Aorta (tissue), 5 donors: ENCODE results near the gene IL3. TPM values are rescaled to one million over a fixed set of nuclear protein-coding genes. Genes with fewer than 3 reads are reported as not detected.

Source experiments
- ATAC-seq: fragments of 200-7000 bp; cut with Tn5 transposase; one replicate; pipeline ENCODE4 v1.9.1; 2022; ENCODE audit warnings: moderate library complexity; ENCODE audit not compliant: low FRiP score
- DNase-seq, 2 donors: peaks; one replicate each; pipeline ENCODE4 v3.0.0-alpha.2; 2020
- H3K27ac ChIP-seq, 2 donors: one replicate each; pipeline ENCODE4 v1.5.1; 2013; ENCODE audit warnings: low read length in 2 of 2, mild to moderate bottlenecking in 2 of 2, moderate library complexity in 2 of 2, control low read depth in 1 of 2, inconsistent platforms in 1 of 2, low read depth in 1 of 2
- H3K27me3 ChIP-seq, 2 donors: one replicate each; pipeline ENCODE4 v1.6.1; 2013; ENCODE audit warnings: control low read depth in 1 of 2, low read length in 1 of 2, mild to moderate bottlenecking in 1 of 2, moderate library complexity in 1 of 2; ENCODE audit not compliant: insufficient read depth in 2 of 2, control insufficient read depth in 1 of 2
- H3K36me3 ChIP-seq, 2 donors: one replicate each; pipeline ENCODE4 v1.6.1; 2013; ENCODE audit warnings: control low read depth in 1 of 2, low read length in 1 of 2, mild to moderate bottlenecking in 1 of 2; ENCODE audit not compliant: insufficient read depth in 2 of 2, control insufficient read depth in 1 of 2
- H3K4me1 ChIP-seq, 2 donors: one replicate each; pipeline ENCODE4 v1.6.1; 2013; ENCODE audit warnings: low read length in 2 of 2, control low read depth in 1 of 2, mild to moderate bottlenecking in 1 of 2, moderate library complexity in 1 of 2; ENCODE audit not compliant: insufficient read depth in 2 of 2, control insufficient read depth in 1 of 2
- H3K4me3 ChIP-seq, 2 donors: one replicate each; pipeline ENCODE4 v1.5.1; 2013; ENCODE audit warnings: low read length in 2 of 2, control low read depth in 1 of 2, mild to moderate bottlenecking in 1 of 2
- H3K9me3 ChIP-seq: one replicate; pipeline ENCODE4 v1.6.1; 2013; ENCODE audit warnings: mild to moderate bottlenecking, low read length; ENCODE audit not compliant: control insufficient read depth
- WGBS, 2 donors: extraction: QIAGEN DNeasy Blood & Tissue Kit; methylation state at CpG; one replicate each; pipeline ENCODE4 v1.1.7; 2013; 5-methylcytosine and 5-hydroxymethylcytosine counted together
- intact Hi-C, 2 donors: fragments of 100-400 bp; cut with DNase I; formaldehyde crosslinking; loops; one replicate each; pipeline versions ENCODE4 v1.14.2 to v1.15.0; 2022
- polyA plus RNA-seq, 2 donors: library from polyadenylated mRNA; stranded (reverse); fragments of 200-250 nt; gene quantifications; one replicate each; pipeline ENCODE4 v1.2.3, GENCODE V29; 2013
- total RNA-seq, 2 donors: library from RNA; stranded (reverse); fragmentation: NEBNext Ultra II Directional; extraction: Animal tissue kit (Norgen Biotek cat#: 25700); gene quantifications; one replicate each; pipeline ENCODE4 v1.2.1, GENCODE V29; 2021
- donor health status: healthy with polysubstance abuse.
- donor health status: Bipolar disorder and iron deficiency.
- donor health status: DM: no; HTN: no; CAD: no.
- donor health status: DM: no; HTN: no; CAD: no.
- donor health status: DM: yes; HTN: yes; CAD: no.

IL3 gene
- total and polyA plus RNA-seq, 4 donors, result not detected

DNA sequence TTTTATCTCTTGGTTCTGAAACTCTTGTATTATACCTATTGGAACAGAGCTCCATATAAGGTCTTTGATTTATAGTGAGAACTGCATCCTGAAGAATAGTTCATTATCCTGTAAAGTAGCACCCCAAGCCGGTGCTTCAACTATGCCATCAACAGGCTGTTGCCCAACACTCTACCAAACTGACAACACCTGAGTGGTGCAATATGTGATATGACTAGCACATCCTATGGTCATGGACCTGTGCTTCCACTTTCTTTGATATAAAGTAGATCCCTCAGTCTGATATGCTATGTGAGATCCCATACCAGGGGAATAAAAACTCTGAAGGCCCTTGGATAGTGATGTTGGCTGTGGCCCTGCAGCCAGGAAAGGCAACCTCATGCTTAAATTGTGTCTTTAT is 28.9 kb downstream of the IL3 start:
- Histone ChIP-seq H3K27ac (no peak overlapping the region), H3K9me3 (no peaks in the 10 kb centered on the region), H3K36me3 (no peaks in the 10 kb centered on the region), H3K4me3 (no peak overlapping the region), H3K4me1 (peaks cover 3% of the 10 kb centered on the region in 2 donors), H3K27me3 (no peaks in the 10 kb centered on the region)
- 97 to 100% methylated on average over 1 of the region's 1 CpG for WGBS, 2 donors
- intact Hi-C loops, result no loop called here
- DNase-seq, result no peak
- ATAC-seq, result no peak

DNA sequence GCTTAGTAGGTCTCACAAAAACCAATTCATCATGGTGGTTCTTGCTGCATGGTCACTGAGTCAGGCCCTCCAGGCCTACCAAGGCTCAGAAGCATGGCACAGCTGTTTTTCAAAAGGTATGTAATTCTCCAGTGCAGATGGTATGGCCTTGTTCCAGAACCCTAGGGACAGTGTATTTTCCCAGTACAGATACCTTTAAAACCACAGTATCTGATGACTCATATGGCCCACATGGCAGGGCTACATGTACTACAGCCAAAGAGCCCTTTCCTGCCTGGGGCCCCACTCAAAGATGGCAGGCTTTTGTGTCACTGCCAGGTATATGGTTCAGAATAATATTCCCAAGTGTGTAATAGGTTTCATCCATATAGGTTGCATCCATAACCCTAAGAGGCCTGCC is 29.7 kb downstream of the IL3 start:
- Histone ChIP-seq H3K4me3 (no peak overlapping the region), H3K36me3 (no peaks in the 10 kb centered on the region), H3K4me1 (peaks cover 3% of the 10 kb centered on the region in 2 donors), H3K9me3 (no peaks in the 10 kb centered on the region), H3K27me3 (no peaks in the 10 kb centered on the region), H3K27ac (no peak overlapping the region)
- DNase-seq, result no peak
- no peak for ATAC-seq
- intact Hi-C loops, result no loop called here

DNA sequence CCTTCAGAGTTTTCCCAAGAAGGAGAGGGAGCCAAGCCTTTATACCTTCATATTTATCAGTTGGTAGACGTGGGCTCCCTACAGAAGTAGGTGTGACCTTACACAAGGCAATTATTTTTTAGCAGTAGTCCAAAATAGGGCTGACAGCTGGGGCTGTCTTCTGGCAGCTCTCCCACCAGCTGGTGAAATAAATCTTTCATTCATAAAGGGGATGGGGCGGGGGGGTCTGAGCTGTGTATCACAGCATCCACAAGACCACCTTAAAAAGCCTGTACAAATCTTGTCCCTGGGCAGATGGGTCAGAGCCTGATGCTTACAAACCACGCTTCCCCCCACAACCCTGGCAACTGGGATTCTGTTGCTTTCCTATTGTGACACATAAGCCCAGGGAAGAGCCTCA is 32.8 kb downstream of the IL3 start:
- Histone ChIP-seq H3K4me1 (no peaks in the 10 kb centered on the region), H3K36me3 (no peaks in the 10 kb centered on the region), H3K4me3 (no peak overlapping the region), H3K27ac (no peak overlapping the region), H3K9me3 (no peaks in the 10 kb centered on the region), H3K27me3 (no peaks in the 10 kb centered on the region)
- ATAC-seq (no peak), DNase-seq (no peak)
- 63 to 71% methylated on average over 3 of the region's 3 CpGs for WGBS, 2 donors
- intact Hi-C loops, result no loop called here

DNA sequence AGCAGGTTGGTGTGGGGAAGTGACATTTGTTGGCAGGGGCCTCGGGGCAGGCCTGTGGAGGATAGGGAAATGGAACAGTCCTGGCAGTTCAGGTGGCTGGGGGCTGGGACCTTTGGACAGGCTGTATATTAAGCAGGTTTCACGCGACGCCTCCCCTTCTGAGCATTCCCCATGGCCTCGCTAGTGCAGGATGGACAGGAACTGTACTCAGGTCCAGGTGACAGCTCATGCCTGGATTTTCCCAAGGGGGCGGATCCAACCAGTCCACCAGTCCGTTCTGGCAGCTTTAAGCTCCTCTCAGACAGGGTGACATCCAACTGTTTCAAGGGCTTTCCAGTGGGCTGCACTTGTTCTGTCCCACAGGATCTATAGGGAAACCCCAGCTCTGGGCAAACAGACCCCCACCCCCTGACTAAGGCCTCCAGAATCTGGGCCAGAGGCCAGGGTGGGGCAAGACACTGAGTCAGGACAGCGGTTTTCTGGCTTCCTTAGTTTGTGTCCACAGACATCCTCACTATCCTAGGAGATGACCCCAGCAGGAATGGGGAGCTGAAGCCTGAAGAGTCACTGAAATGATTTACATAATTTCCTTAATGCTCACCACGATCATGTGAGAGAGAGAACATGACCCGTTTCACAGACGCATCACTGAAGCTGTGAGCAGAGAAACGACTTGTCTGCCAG is 34.1 kb downstream of the IL3 start:
- no peaks in the 10 kb centered on the region for H3K4me1 ChIP-seq
- 90 to 93% methylated on average over 12 of the region's 12 CpGs for WGBS, 2 donors
- H3K9me3 ChIP-seq, result no peaks in the 10 kb centered on the region
- ATAC-seq (peak; percentile 44), DNase-seq (no peak)
- H3K27ac ChIP-seq, result no peak overlapping the region
- no peaks in the 10 kb centered on the region for H3K36me3 ChIP-seq
- intact Hi-C loops, result no loop called here
- H3K4me3 ChIP-seq, result no peak overlapping the region
- H3K27me3 ChIP-seq, result no peaks in the 10 kb centered on the region

DNA sequence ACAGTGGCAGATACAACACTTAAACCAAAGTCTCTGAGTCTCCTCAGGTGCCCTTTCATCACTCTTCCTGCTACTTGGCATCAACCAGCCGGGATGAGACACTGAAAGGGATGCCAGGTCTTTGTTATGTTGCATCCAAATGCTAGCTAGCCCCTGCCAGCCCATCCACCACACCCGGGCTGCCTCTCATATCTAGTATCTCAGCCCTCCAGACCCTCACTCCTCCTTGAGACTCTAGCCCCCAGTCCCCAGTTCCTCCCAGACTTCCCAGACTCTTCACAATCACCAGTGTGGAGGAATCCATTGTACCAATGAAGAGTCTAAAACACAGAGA is 34.6 kb downstream of the IL3 start:
- H3K4me3 ChIP-seq, result no peak overlapping the region
- H3K27me3 ChIP-seq, result no peaks in the 10 kb centered on the region

DNA sequence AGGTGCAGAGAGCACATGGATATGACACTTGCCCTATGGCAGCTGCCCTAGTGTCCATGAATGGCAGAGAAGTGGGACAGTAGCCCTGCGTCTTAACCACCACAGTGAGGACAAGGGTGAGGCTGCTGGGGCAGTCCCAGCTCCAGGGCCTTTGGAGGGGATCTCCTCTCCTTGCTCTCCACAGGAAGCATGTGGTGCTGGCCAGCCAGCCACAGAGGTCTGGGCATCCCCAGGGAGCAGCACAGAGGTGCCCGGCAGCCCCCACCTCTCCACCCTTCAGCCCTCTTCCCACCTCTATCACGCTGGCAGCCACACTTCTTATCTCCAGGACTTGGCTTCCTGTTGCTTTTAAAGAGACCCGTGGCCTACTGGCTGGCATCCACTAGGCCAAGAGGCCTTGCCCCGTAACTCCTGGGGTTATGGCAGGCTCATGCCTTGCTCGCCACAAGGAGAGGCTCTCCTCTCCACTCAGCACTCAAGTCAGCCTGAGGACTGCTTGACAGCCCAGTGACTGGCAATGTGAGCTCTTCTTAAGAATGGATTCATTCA is 35.0 kb downstream of the IL3 start:
- DNase-seq, result no peak
- Histone ChIP-seq H3K9me3 (no peaks in the 10 kb centered on the region), H3K27ac (no peak overlapping the region), H3K4me1 (no peaks in the 10 kb centered on the region), H3K4me3 (no peak overlapping the region), H3K36me3 (no peaks in the 10 kb centered on the region), H3K27me3 (no peaks in the 10 kb centered on the region)
- no peak for ATAC-seq
- intact Hi-C loops, result no loop called here
- 52 to 60% methylated on average over 6 of the region's 6 CpGs for WGBS, 2 donors

More for the DNA sequence above, 34.6 kb downstream of the IL3 start:
- intact Hi-C loops, result no loop called here
- DNase-seq (no peak), ATAC-seq (no peak)
- no peaks in the 10 kb centered on the region for H3K9me3 ChIP-seq
- H3K4me1 ChIP-seq, result no peaks in the 10 kb centered on the region
- no peak overlapping the region for H3K27ac ChIP-seq
- H3K36me3 ChIP-seq, result no peaks in the 10 kb centered on the region
- WGBS, 2 donors, result 93% methylated on average over 2 of the region's 2 CpGs

DNA sequence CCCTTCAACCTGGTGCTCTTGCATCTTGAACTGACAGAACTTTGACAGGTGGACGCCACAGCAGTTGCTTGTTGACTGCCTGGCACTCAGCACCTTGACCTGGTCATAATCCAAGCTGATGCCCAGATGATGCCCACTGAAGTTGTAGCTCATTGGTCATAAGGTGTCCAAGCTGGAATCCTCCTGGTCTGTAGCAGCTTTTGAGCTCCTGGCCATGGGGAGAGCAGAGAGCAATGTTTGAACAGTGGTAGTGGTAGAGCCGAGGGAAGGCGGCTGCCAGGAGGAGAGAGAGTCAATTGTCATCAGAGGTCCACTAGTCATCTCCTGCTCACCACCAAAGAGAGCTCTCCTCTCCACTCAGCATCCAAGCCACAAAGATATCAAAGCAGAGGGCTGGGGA is 36.4 kb downstream of the IL3 start:
- Histone ChIP-seq H3K9me3 (no peaks in the 10 kb centered on the region), H3K27ac (no peak overlapping the region), H3K4me3 (no peak overlapping the region), H3K4me1 (no peaks in the 10 kb centered on the region), H3K27me3 (no peaks in the 10 kb centered on the region), H3K36me3 (no peaks in the 10 kb centered on the region)
- intact Hi-C loops, result no loop called here
- DNase-seq (no peak), ATAC-seq (no peak)
- 93 to 97% methylated on average over 3 of the region's 3 CpGs for WGBS, 2 donors

DNA sequence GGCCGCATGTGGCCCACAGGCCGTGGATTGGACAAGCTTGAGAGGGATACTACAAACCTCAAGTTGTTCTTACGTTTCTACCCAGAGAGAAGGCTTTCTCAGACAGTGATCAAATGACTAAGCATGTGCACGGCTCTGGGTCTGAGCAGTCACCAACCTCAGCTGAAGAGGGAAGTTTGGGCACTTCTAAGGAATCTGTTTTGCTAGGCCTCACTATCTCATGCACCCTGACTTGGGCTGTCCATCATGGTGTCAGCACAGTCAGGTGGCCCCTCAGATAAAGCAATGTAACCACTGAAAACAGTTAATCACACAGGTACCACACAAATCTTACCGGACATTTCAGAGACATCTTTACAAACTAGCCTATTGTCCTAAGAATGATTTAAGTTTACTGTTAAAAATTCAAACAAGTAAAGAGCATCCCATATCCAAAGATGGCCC is 37.7 kb downstream of the IL3 start:
- no peaks in the 10 kb centered on the region for H3K4me1 ChIP-seq
- H3K27ac ChIP-seq, result no peak overlapping the region
- ATAC-seq, result no peak
- no peaks in the 10 kb centered on the region for H3K9me3 ChIP-seq
- no peak for DNase-seq
- no peak overlapping the region for H3K4me3 ChIP-seq
- H3K36me3 ChIP-seq, result no peaks in the 10 kb centered on the region
- 80% methylated on average over 5 of the region's 5 CpGs for WGBS, 2 donors
- no peaks in the 10 kb centered on the region for H3K27me3 ChIP-seq
- intact Hi-C loops, result no loop called here

DNA sequence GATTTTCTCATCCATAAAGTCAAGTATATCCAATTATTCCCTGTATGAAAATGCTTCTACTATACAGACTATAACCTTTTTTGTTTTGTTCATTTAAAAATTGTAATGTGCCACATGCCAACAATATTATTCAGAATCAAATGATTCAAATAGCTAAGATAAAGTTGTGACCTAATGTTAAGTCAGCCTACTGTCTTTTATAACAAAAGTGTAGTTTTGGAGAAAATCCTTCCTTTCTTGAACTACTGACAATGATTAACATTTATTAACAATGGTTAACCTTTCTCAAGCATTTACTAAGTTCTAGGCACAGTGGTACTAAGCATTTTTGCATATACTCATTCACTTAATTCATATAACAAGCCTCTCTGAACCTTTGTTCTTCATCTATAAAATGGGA is 38.2 kb downstream of the IL3 start:
- Histone ChIP-seq H3K4me1 (peaks cover 0 to 2% of the 10 kb centered on the region in 2 donors), H3K36me3 (no peaks in the 10 kb centered on the region), H3K4me3 (no peak overlapping the region), H3K9me3 (no peaks in the 10 kb centered on the region), H3K27me3 (no peaks in the 10 kb centered on the region), H3K27ac (no peak overlapping the region)
- intact Hi-C loops, result no loop called here
- ATAC-seq (no peak), DNase-seq (no peak)
